Measurements from ENCODE around the gene PVRIG. TPM values are rescaled to one million over a fixed set of nuclear protein-coding genes. Genes with fewer than 3 reads are reported as not detected.
A peak's percentile ranks its signal among the peaks of the same experiment; 100 is the strongest.
"Not testable (repeated sequence)": the region's sequence is repeated elsewhere in the genome, so short reads cannot be mapped to it uniquely, and the experiment has no call there.

PVRIG gene
- total and polyA plus RNA-seq, 2 donors, result 0.21 to 0.77 TPM

DNA sequence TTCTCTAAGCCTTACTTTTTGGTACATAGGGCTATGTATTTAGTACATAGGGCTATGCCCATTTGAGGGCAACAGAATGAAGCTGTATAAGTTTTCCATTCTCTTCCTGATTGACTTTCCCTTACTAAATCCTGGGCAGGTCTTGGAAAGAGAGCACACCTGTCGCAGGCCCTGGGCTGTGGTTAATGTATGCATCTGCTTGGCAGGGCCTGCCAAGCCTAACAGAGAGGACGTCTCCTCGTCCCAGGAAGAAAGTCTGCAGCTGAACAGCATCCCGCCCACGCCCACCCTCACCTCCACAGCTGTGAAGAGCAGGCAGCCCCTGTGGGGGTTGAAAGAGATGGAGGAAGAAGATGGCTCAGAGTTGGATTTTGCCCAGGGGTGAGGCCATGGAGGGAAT is 8.9 kb upstream of the PVRIG start:
- 75% methylated on average over 5 of the region's 5 CpGs for WGBS
- H3K4me1 ChIP-seq (ENCODE audit: insufficient read depth), result no peaks in the 10 kb centered on the region
- no peaks in the 10 kb centered on the region for H3K36me3 ChIP-seq (ENCODE audit: insufficient read depth)
- no peak overlapping the region for H3K27ac ChIP-seq (ENCODE audit: low read depth)
- H3K4me3 ChIP-seq (ENCODE audit: low read depth, low read length), result no peak overlapping the region
- no peak for DNase-seq (ENCODE audit: extremely low spot score)

DNA sequence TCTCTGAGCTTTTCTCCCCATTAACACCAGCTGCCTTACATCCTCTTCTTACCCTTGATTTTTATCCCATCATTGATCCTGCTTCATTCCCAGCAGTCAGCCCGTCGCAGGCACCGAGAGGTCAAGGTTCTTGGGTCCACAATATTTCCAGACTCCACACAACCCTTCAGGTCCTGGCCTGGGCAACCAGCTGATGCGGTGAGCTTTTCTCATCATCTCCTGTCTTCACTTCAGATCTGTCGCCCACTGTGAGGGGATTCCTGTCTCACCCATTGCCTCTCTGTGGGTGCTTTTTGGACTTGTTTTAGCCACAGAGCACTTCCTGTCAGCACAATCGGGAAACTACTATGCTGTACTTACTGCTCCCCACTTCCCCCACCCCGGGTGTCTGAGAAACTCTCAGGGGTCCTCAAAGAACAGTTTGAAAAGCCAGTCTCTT is 8.4 kb upstream of the PVRIG start:
- H3K4me3 ChIP-seq (ENCODE audit: low read depth, low read length), result no peak overlapping the region
- H3K27ac ChIP-seq (ENCODE audit: low read depth), result no peak overlapping the region
- no peak for DNase-seq (ENCODE audit: extremely low spot score)
- WGBS, result 81% methylated on average over 7 of the region's 7 CpGs
- H3K4me1 ChIP-seq (ENCODE audit: insufficient read depth), result no peaks in the 10 kb centered on the region
- no peaks in the 10 kb centered on the region for H3K36me3 ChIP-seq (ENCODE audit: insufficient read depth)

- no peak overlapping the region for H3K27ac ChIP-seq (ENCODE audit: low read depth)
- no peak for DNase-seq (ENCODE audit: extremely low spot score)
- H3K4me3 ChIP-seq (ENCODE audit: low read depth, low read length), result no peak overlapping the region
- H3K4me1 ChIP-seq (ENCODE audit: insufficient read depth), result no peaks in the 10 kb centered on the region
- no peaks in the 10 kb centered on the region for H3K36me3 ChIP-seq (ENCODE audit: insufficient read depth)
- 82% methylated on average over 5 of the region's 5 CpGs for WGBS
Observed at GRCh38 chr7:100212631-100213286, 7.0 kb upstream of the PVRIG start.

DNA sequence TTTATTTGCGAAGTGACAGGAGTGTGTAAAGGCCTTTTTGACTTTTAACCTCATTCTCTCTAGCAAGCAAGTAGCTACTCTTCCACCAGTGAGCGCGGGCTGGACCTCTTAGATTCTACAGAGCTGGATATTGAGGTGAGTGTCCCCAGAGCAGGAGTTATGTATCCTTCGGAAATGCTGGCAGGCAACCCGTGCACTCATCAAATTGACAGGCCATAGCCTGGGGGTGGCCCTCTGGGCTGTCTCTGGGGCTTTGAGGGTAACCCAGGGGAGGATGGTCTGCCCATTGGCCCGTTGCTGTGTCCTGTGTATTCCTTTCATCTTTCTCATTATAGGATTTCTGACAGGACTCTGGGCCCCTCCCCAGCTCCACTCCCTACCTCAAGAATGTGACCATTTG is 6.1 kb upstream of the PVRIG start:
- no peak overlapping the region for H3K4me3 ChIP-seq (ENCODE audit: low read depth, low read length)
- 60% methylated on average over 6 of the region's 6 CpGs for WGBS
- H3K27ac ChIP-seq (ENCODE audit: low read depth), result no peak overlapping the region
- H3K36me3 ChIP-seq (ENCODE audit: insufficient read depth), result no peaks in the 10 kb centered on the region
- no peak for DNase-seq (ENCODE audit: extremely low spot score)
- no peaks in the 10 kb centered on the region for H3K4me1 ChIP-seq (ENCODE audit: insufficient read depth)

DNA sequence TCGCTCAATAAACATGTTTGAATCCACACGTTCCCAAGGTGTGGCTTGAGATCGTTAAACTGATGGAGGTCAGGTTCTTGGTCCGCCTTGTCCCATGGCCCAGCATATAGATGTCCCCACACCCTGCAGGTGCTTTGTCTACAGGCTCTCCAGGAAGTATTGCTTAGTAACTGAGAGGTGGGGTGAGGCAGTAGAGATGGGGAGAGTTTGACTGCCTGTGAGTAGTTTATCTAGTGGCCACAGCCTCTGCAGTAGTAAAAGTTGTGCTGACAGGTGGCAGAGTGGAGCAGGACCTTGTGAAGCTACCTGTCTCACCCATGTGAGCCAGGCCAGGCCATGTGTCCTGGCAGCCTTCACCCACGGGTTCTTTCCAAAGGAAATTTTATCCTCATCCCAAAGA is 5.4 kb upstream of the PVRIG start:
- H3K4me3 ChIP-seq (ENCODE audit: low read depth, low read length); H3K4me1 ChIP-seq (ENCODE audit: insufficient read depth); H3K27ac ChIP-seq (ENCODE audit: low read depth); DNase-seq (ENCODE audit: extremely low spot score); H3K36me3 ChIP-seq (ENCODE audit: insufficient read depth): not testable (repeated sequence)
- WGBS, result 77% methylated on average over 5 of the region's 5 CpGs

GRCh38 chr7:100215895-100216294 is 3.9 kb upstream of the PVRIG start:
- Histone ChIP-seq H3K4me1 (ENCODE audit: insufficient read depth) (no peaks in the 10 kb centered on the region), H3K4me3 (ENCODE audit: low read depth, low read length) (no peak overlapping the region), H3K27ac (ENCODE audit: low read depth) (no peak overlapping the region), H3K36me3 (ENCODE audit: insufficient read depth) (no peaks in the 10 kb centered on the region)
- DNase-seq (ENCODE audit: extremely low spot score), result peak; percentile 32
- WGBS, result 30% methylated on average over 6 of the region's 6 CpGs

GRCh38 chr7:100217934-100218333 is 1.8 kb upstream of the PVRIG start:
- H3K27ac ChIP-seq (ENCODE audit: low read depth); H3K36me3 ChIP-seq (ENCODE audit: insufficient read depth); H3K4me1 ChIP-seq (ENCODE audit: insufficient read depth); H3K4me3 ChIP-seq (ENCODE audit: low read depth, low read length); DNase-seq (ENCODE audit: extremely low spot score): not testable (repeated sequence)
- WGBS, result 1% methylated on average over 2 of the region's 5 CpGs

GRCh38 chr7:100219271-100219737 is 445 bp upstream of the PVRIG start:
- Histone ChIP-seq H3K4me1 (ENCODE audit: insufficient read depth) (no peaks in the 10 kb centered on the region), H3K27ac (ENCODE audit: low read depth) (no peak overlapping the region), H3K36me3 (ENCODE audit: insufficient read depth) (peaks cover 2% of the 10 kb centered on the region), H3K4me3 (ENCODE audit: low read depth, low read length) (no peak overlapping the region)
- WGBS, result 84% methylated on average over 10 of the region's 10 CpGs
- no peak for DNase-seq (ENCODE audit: extremely low spot score)

DNA sequence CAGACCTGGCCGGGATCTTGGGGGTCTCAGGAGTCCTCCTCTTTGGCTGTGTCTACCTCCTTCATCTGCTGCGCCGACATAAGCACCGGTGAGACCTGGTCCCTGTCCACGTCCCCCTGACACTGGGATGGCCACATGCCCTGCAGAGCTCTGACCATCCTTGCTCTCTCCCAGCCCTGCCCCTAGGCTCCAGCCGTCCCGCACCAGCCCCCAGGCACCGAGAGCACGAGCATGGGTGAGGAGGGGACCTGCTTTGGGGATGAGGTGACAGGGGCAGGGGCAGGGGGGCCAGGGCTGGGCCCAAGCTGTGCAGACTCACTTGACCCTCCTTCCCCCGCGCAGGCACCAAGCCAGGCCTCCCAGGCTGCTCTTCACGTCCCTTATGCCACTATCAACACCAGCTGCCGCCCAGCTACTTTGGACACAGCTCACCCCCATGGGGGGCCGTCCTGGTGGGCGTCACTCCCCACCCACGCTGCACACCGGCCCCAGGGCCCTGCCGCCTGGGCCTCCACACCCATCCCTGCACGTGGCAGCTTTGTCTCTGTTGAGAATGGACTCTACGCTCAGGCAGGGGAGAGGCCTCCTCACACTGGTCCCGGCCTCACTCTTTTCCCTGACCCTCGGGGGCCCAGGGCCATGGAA is 959 bp downstream of the PVRIG start:
- H3K4me3 ChIP-seq (ENCODE audit: low read depth, low read length), result peak overlapping the region; percentile 32
- DNase-seq (ENCODE audit: extremely low spot score), result no peak
- WGBS, result 88% methylated on average over 22 of the region's 22 CpGs
- no peaks in the 10 kb centered on the region for H3K4me1 ChIP-seq (ENCODE audit: insufficient read depth)
- peaks cover 2% of the 10 kb centered on the region for H3K36me3 ChIP-seq (ENCODE audit: insufficient read depth)
- H3K27ac ChIP-seq (ENCODE audit: low read depth), result no peak overlapping the region

DNA sequence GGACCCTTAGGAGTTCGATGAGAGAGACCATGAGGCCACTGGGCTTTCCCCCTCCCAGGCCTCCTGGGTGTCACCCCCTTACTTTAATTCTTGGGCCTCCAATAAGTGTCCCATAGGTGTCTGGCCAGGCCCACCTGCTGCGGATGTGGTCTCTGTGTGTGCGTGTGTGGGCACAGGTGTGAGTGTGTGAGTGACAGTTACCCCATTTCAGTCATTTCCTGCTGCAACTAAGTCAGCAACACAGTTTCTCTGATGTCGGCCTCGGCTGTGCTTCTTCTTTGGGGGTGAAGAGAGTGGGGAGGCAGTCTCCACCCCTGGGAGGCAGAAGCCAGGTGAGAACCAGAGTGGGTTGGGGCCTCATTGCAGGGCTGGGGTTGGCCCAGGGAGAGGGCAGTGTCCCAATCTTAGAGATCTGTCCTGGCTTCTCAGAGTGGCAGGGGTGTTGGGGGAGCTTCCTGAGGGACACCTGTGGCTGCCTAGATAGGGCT is 1.5 kb downstream of the PVRIG start:
- 87% methylated on average over 5 of the region's 5 CpGs for WGBS
- peak overlapping the region; percentile 24 for H3K27ac ChIP-seq (ENCODE audit: low read depth)

GRCh38 chr7:100221767-100222444 is 2.2 kb downstream of the PVRIG start:
- Histone ChIP-seq H3K4me3 (ENCODE audit: low read depth, low read length) (no peak overlapping the region), H3K27ac (ENCODE audit: low read depth) (peak overlapping the region; percentile 24), H3K4me1 (ENCODE audit: insufficient read depth) (no peaks in the 10 kb centered on the region), H3K36me3 (ENCODE audit: insufficient read depth) (peaks cover 2% of the 10 kb centered on the region)
- no peak for DNase-seq (ENCODE audit: extremely low spot score)
- WGBS, result 85% methylated on average over 14 of the region's 14 CpGs

More for the DNA sequence above, 1.5 kb downstream of the PVRIG start:
- DNase-seq (ENCODE audit: extremely low spot score), result no peak
- Histone ChIP-seq H3K4me3 (ENCODE audit: low read depth, low read length) (no peak overlapping the region), H3K4me1 (ENCODE audit: insufficient read depth) (no peaks in the 10 kb centered on the region), H3K36me3 (ENCODE audit: insufficient read depth) (peaks cover 2% of the 10 kb centered on the region)

DNA sequence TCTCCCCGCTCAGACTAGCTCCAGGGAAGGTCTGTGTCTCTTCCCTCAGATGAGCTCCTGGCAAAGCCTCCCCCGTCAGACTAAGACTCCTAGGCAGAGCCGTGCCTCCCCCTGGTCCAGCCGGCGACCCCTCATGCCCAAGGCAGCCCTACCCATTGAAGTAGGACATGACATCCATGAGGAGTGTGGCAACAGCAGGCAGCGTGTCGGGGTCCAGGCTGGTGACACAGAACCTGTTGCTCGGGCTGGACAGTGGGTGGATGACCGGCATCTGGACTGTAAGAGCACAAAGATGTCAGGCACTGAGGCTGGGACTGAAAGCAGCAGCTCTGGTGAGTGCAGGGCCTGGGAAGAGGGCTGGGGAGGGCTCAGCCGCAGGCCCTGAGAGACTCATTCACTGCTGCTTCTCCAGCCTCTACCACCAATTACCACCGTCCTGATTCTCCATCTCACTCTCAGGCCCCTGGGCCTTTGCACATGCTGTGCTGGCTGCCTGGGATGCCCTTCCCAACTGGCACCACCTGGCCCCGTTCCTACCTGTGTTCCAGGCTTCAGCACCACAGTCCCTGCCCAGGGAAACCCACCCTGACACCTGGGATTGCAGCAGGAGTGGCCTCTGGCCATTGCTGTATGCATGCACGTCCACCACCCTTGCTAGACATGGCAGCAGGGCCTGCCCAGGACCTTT is 2.8 kb downstream of the PVRIG start:
- H3K4me3 ChIP-seq (ENCODE audit: low read depth, low read length), result no peak overlapping the region
- 96% methylated on average over 13 of the region's 13 CpGs for WGBS
- peaks cover 2% of the 10 kb centered on the region for H3K36me3 ChIP-seq (ENCODE audit: insufficient read depth)
- no peak overlapping the region for H3K27ac ChIP-seq (ENCODE audit: low read depth)
- no peaks in the 10 kb centered on the region for H3K4me1 ChIP-seq (ENCODE audit: insufficient read depth)
- DNase-seq (ENCODE audit: extremely low spot score), result no peak

- WGBS, result 92% methylated on average over 17 of the region's 17 CpGs
- not testable (repeated sequence) for H3K36me3 ChIP-seq (ENCODE audit: insufficient read depth); H3K4me3 ChIP-seq (ENCODE audit: low read depth, low read length); H3K4me1 ChIP-seq (ENCODE audit: insufficient read depth); DNase-seq (ENCODE audit: extremely low spot score); H3K27ac ChIP-seq (ENCODE audit: low read depth)
Observed at GRCh38 chr7:100223376-100223927, 3.7 kb downstream of the PVRIG start.
